ENCODE data around the gene SLC28A2.
"Not testable (repeated sequence)": the region's sequence is repeated elsewhere in the genome, so short reads cannot be mapped to it uniquely, and the experiment has no call there.

SLC28A2 gene, protein sequence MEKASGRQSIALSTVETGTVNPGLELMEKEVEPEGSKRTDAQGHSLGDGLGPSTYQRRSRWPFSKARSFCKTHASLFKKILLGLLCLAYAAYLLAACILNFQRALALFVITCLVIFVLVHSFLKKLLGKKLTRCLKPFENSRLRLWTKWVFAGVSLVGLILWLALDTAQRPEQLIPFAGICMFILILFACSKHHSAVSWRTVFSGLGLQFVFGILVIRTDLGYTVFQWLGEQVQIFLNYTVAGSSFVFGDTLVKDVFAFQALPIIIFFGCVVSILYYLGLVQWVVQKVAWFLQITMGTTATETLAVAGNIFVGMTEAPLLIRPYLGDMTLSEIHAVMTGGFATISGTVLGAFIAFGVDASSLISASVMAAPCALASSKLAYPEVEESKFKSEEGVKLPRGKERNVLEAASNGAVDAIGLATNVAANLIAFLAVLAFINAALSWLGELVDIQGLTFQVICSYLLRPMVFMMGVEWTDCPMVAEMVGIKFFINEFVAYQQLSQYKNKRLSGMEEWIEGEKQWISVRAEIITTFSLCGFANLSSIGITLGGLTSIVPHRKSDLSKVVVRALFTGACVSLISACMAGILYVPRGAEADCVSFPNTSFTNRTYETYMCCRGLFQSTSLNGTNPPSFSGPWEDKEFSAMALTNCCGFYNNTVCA

DNA sequence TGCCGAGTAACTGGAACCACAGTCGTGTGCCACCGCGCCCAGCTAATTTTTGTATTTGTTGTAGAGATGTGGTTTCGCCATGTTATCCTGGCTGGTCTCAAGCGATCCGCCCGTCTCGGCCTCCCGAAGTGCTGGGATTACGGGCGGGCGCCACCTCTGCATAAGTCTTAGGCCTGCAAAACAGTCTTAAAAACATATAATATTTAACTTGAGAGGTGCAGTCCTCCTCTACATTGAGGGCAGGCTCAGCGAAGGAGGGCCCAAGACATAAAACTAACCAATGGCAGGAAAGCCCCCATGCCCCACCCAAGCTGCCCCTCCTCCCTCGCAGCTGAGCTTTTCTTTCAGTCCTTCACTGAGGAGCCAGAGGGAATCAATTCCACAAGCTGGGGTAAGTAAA is at the start of gene SLC28A2:
SLC28A2 (plus strand) TSS at position 347 of the 400 bp plus-strand sequence. CDS start 982 bp downstream, outside the sequence.
- no peak for DNase-seq (ENCODE audit: low spot score)

DNA sequence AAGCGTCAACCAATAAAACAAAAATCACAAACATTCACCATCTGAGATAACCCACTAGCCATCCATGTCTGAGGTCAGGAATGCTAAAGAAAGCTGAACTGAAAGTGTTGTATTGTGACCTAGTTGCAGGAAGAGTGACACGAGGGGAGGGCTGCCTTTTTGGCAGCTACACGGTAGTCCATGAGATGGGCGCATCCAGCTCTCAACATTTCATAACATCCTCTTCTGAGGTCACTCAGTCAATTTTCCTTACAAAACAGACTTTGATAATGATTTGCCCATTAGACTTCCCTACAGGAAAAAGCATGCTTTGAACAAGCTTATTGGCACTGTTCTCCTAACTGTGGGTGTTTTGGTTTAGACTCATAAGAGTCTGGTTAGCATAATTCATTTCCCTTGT is 48.9 kb upstream of the SLC28A2 start:
- no peak for DNase-seq (ENCODE audit: low spot score)

GRCh38 chr15:45205192-45205591 is 46.8 kb upstream of the SLC28A2 start:
- peak; percentile 89 for DNase-seq (ENCODE audit: low spot score)

- no peak for DNase-seq (ENCODE audit: low spot score)
Measured at GRCh38 chr15:45212493-45212892, 39.5 kb upstream of the SLC28A2 start.

GRCh38 chr15:45221053-45221599 is 30.9 kb upstream of the SLC28A2 start:
- no peak for DNase-seq (ENCODE audit: low spot score)

- no peak for DNase-seq (ENCODE audit: low spot score)
Measured at GRCh38 chr15:45221967-45222366, 30.1 kb upstream of the SLC28A2 start.

- DNase-seq (ENCODE audit: low spot score), result no peak
Measured at GRCh38 chr15:45224621-45225217, 27.3 kb upstream of the SLC28A2 start.

GRCh38 chr15:45225506-45226273 is 26.3 kb upstream of the SLC28A2 start:
- no peak for DNase-seq (ENCODE audit: low spot score)

DNA sequence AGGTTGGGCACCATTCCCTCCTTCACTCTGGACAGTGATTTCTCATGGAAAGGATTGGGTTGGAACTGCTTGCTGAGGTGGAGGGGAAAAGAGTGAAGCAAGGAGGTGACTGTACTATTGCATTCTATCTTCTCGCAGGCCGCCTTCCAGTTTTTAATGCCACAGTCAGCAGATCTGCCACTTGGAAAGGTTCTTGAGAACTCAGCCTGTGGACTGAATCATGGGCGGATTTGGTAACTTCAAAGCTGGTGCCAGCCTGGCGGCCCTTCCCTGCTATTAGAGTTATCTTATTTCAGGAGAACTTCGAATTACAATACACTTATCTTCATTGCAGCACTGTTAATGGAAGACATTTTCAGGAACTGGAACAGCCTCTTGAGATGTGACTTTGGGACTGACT is 23.1 kb upstream of the SLC28A2 start:
- no peak for DNase-seq (ENCODE audit: low spot score)

DNA sequence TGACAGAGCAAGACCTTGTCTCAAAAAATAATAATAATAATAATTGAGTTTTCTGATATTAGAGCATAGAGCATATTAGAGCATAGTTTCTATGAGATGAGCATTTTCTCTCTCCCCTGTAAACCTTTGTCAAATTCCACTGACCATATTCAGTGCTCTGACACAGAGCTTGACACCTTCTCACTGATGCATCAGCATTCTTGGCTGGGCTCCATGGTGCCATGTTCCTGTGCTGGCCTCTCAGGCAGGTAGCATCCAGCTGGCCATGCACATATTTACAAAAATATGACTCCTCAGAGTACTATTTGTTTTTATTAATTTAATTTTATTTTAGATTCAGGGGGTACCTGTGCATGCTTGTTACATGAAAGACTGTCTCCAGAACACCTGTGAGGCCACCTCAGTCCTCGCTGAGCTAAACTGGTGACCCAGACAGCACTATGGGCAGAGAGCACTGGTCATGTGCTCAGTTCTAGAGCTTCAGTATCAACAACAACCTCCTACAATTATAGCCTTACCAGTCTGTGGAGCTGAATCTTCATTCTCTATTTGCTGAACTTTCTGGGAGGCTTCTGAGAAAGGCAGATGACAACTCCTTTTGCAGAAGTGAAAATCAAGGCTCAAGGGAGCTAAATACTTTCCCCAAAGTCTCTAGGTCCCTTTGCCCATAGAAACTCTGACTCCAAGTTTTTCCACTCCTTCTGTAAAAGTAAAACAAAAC is 21.6 kb upstream of the SLC28A2 start:
- no peak for DNase-seq (ENCODE audit: low spot score)

DNA sequence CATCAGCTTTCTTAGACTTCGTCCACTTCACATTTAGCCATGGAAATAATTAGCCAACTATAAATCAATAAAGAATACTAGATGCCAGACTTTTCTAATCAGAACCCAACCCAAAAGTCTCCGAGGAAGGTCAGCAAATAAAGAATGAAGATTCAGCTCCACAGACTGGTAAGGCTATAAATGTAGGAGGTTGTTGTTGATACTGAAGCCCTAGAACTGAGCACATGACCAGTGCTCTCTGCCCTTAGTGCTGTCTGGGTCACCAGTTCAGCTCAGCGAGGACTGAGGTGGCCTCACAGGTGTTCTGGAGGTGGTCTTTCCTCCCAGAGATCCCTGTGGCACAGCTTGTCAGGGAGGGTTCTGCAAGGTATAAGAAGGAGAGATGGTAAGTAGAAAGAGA is 20.9 kb upstream of the SLC28A2 start:
- no peak for DNase-seq (ENCODE audit: low spot score)

- DNase-seq (ENCODE audit: low spot score), result no peak
Measured at GRCh38 chr15:45231864-45232562, 20.0 kb upstream of the SLC28A2 start.

DNA sequence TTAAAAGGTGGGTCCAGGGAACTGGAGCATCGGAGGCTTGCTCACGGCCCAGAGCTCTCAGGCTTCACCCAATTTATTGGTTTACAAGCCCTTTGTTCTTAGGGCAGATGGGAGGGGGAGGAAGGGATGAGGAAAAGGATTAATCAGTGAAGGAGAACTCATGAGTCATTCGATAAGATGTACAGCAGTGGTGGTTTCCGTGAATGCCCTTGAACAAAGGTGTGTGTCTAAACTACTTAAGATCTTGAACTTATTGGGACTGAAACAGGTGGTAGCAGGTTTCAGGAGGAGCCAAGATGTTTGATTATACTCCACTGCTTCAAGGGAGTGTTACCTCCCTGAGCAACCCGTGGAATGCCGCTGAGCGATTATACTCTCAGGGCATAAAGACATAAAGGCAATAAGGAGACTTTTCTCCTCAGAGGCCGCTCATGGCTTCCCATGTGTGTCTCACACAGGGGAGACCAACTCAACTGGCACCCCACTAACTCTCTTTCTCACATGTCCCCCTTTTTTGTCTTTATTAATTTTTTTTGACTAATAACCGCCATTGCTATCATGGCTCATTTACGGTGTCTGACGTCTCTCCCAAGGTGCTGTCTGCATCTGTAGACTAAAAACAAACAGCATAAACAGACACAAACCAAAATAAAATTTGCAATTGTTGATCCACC is 17.3 kb upstream of the SLC28A2 start:
- DNase-seq (ENCODE audit: low spot score), result no peak

DNA sequence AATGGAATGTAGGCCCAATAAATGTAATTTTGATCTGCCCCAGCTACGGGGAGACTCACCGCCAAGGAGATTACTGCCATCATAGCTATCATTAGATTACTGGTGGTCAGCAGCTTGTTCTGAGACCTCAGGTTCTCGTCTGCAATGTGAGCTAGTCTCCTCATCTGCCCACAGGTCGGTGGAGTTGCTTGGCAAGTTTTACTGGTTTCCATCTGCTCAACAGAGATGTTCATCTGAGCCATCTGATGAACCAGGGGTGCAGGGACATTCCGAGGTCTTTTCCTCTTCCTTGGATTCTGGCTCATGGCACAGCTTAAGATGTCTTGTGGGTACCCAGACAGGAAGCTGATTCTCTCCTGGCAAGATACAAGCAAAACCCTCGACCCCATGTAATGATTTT is 15.2 kb upstream of the SLC28A2 start:
- not testable (repeated sequence) for DNase-seq (ENCODE audit: low spot score)

- DNase-seq (ENCODE audit: low spot score), result no peak
Measured at GRCh38 chr15:45242289-45242688, 9.7 kb upstream of the SLC28A2 start.

DNA sequence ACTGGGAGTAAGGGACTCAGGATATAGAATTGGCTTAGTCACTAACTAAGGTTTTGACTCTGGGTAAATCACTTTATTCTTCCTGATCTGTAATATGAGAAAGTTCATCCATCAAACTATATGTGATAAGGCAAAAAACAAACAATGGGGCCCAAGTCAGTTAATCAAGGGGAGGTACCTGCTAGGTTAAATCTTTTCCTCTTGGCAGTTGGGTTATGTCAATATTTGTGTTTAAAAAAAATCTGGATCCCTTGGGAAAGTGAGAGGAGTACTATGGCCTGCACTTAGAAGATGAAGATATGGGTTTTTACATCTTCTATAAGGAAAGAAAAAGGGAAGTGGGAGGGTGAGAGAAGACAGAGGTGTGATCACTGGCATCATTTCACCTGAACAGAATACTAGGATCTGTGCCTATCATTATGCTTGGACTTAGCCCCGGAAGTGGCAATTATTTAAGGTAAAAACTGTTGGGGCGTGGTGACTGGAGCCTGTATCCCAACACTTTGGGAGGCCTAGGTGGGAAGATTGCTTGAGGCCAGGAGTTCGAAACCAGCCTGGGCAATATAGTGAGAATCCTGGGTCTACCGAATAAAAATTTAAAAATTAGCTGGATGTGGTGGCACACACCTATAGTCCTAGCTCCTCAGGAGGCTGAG is 2.8 kb upstream of the SLC28A2 start:
- DNase-seq (ENCODE audit: low spot score), result no peak

GRCh38 chr15:45253330-45253729 is 1.3 kb downstream of the SLC28A2 start:
- peak; percentile 43 for DNase-seq (ENCODE audit: low spot score)

DNA sequence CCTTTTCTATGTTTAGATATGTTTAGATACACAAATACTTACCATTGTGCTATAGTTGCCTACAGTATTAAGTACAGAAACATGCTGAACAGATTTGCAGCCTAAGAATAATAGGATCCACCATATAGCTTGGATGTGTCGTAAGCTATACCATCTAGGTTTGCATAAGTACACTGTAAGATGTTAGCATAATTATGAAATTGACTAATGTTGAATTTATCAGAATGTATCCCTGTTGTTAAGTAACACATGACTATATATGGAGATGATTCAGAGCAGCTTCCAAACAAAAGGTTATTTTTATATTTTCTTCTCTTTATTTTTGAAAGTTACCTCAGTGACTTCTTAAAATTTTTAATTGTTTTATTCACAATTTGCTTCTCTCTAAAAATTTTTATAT is 2.4 kb downstream of the SLC28A2 start:
- peak; percentile 40 for DNase-seq (ENCODE audit: low spot score)

GRCh38 chr15:45254824-45255223 is 2.8 kb downstream of the SLC28A2 start:
- peak; percentile 59 for DNase-seq (ENCODE audit: low spot score)

GRCh38 chr15:45259796-45260195 is 7.8 kb downstream of the SLC28A2 start:
- no peak for DNase-seq (ENCODE audit: low spot score)

All from RKO (cell line).